Kidney capillary endothelial cell (primary cell): ENCODE data around the gene ZNF566.

Experiments
- DNase-seq: peaks from one replicate; pipeline ENCODE4 v3.0.0-alpha.2; 2018; ENCODE audit warnings: low spot score

Gene ZNF566

DNA sequence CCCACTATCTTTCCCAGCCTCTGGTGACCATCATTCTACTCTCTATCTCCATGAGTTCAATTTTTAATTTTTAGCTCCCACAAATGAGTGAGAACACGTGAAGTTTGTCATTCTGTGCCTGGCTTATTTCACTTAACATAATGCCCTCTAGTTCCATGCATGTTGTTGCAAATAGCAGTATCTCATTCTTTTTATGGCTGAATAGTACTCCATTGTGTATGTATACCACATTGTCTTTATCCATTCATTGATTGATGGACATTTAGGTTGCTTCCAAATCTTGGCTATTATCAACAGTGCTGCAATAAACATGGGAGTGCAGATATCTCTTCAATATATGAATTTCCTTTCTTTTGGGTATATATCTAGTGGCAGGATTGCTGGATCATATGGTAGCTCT lies 48.0 kb downstream of the ZNF566 start:
- no peak for DNase-seq

GRCh38 chr19:36436531-36436930 lies 52.8 kb downstream of the ZNF566 start:
- DNase-seq = no peak

DNA sequence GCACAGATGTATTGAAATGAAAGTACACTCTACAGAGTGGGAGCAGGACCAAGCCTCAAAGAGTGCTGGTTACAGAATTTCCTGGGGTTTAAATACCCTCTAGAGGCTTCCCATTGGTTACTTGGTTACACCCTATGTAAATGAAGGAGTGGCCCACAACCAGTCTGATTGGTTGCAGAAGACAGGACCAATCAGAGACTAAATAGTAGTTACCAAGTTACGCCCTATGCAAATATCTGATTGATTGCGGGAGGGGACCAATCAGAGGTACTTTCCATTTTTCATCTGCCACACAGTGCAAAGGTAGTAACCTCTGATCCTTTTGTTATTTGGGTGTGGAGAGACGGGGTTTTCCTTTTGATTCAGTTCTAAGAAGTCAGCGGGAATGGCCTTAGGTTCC lies 65.4 kb downstream of the ZNF566 start:
- no peak for DNase-seq

DNA sequence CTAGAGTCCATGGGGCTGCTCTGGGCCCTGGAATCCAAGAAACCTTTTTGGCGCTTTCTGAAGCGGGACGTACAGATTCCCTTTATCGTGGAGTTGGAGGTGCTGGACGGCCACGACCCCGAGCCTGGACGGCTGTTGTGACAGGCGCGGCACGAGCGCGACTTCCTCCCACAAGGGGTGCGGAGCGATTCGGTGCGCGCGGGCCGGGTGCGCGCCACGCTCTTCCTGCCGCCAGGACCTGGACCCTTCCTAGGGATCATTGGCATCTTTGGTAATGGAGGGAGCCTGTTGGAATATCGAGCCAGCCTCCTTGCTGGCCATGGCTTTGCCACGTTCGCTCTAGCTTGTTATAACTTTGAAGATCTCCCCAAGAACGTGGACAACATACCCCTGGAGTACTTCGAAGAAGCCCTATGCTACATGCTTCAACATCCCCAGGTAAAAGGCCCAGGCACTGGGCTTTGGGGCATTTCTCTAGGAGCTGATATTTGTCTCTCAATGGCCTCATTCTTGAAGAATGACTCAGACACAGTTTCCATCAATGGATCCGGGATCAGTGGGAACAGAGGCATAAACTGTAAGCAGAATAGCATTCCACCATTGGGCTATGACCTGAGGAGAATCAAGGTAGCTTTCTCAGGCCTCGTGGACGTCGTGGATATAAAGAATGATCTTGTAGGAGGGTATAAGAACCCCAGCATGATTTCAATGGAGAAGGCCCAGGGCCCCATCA lies 67.4 kb downstream of the ZNF566 start:
- DNase-seq = no peak

- peak; percentile 11 for DNase-seq
These were observed 68.2 kb downstream of the ZNF566 start for GRCh38 chr19:36420961-36421748.

DNA sequence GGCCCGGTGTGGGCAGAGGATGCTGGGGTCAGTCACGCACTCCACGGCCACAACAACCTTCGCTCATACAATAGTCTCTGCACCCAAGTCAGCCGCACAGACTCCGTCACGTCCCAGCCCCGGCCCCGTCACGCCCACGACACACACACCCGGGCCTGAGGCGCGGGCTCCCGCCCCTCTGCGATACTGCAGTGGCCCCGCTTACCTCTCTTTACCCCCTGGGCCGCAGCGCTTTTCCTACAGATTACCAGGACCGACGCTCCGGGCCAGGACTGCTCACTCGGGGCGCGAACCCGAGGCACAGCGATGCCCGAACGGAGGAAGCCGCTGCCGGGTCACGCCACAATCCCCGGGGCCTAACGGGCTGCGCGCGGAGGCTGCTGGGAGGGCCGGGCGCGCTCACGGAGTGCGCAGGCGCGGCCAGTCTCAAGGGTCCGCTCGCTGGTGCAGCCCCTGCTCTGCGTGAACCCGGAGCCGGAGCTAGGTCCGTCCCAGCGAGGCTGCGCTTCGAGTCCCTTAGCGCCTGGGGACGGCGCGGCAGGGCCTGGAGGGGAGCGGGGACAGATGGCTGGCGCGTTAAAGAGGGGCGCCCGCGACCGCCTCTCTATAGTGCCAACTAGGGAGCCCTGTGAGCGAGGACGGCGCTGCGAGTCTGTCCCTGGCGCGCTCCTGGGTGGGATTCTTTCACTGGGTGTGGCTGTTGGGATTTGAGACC lies 70.9 kb downstream of the ZNF566 start, which contains the start of gene ZFP82:
Gene ZFP82 (minus strand): TSS at position 358 of the 715 bp plus-strand sequence. CDS start 8,855 bp downstream, outside the sequence.
- peak; percentile 69 for DNase-seq

GRCh38 chr19:36417752-36418286 lies 71.5 kb downstream of the ZNF566 start:
- no peak for DNase-seq

- no peak for DNase-seq
These were observed 79.5 kb downstream of the ZNF566 start for GRCh38 chr19:36409841-36410240.

DNA sequence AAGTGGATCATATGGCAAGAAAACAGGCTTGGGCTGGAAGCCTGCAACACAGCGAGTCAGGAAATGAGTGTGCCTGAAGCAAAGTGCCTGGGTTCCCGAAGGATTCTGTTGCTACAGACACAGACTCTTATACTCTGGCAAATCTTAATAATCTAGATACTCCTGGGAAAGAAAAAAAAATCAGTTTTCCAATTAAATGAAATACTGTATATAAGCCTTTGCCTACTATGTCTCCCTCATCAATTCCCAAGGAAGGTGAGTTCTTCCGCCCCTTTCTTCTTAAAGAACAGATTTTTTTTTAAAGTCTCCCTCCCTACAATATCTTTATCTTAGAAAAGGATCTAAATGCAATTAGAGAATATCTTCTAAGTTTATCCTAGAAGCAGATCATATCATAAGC lies 81.3 kb downstream of the ZNF566 start:
- DNase-seq = no peak

- DNase-seq = no peak
These were observed 84.9 kb downstream of the ZNF566 start for GRCh38 chr19:36404498-36404897.

DNA sequence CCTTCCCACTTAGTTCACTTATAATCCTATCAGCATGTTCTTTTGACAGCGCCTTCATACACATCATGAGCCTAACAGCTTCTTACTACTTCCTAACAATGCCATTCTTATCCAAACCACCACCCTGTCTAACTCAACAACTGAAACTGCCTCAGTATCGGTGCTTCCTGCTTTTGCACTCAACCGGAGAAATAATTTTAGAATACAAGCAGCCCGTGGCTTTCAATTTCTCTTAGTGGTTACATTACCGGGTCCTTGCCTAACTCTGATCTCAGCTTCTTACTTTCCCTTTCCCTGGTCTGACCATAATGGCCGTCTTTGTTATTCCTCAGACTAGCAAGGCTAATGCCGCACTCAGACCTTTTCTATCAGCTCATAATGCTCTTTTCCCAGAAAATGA lies 87.9 kb downstream of the ZNF566 start:
- no peak for DNase-seq

- no peak for DNase-seq
These were observed 90.8 kb downstream of the ZNF566 start for GRCh38 chr19:36398571-36398970.
